HepG2 (cell line): ENCODE data around the gene SNX15. TPM values are rescaled to one million over a fixed set of nuclear protein-coding genes. Genes with fewer than 3 reads are reported as not detected.

ENCODE experiments used
- ATM ChIP-seq: fragments of 450-650 bp; IDR thresholded peaks from 2 replicates; pipeline ENCODE4 v1.7.1; 2017; ENCODE audit warnings: mild to moderate bottlenecking, borderline replicate concordance
- FOXC1 ChIP-seq: sonication (generic); formaldehyde crosslinking; IDR thresholded peaks from 2 replicates; pipeline ENCODE4 v1.8.0; 2022; ENCODE audit warnings: mild to moderate bottlenecking, missing genetic modification reagents, borderline replicate concordance
- FUBP1 ChIP-seq: sonication (generic); formaldehyde crosslinking; IDR thresholded peaks from 2 replicates; pipeline ENCODE4 v1.5.1; 2020; ENCODE audit warnings: missing genetic modification reagents, mild to moderate bottlenecking, borderline replicate concordance
- HCFC1 ChIP-seq: fragments of 150-350 bp; IDR thresholded peaks from 2 replicates; pipeline ENCODE4 v1.6.1; 2014; ENCODE audit warnings: low read depth, low read length
- HDAC1 ChIP-seq: sonication (generic); formaldehyde crosslinking; IDR thresholded peaks from 2 replicates; pipeline ENCODE4 v1.5.1; 2020; ENCODE audit warnings: mild to moderate bottlenecking, missing genetic modification reagents
- HOXA7 ChIP-seq: sonication (generic); formaldehyde crosslinking; IDR thresholded peaks from 2 replicates; pipeline ENCODE4 v1.8.1; 2022; ENCODE audit warnings: mild to moderate bottlenecking, missing genetic modification reagents, moderate library complexity
- KDM1A ChIP-seq: IDR thresholded peaks from 2 replicates; pipeline ENCODE4 v1.6.1; 2016; ENCODE audit warnings: missing compliant biosample characterization
- MXD4 ChIP-seq: IDR thresholded peaks from 2 replicates; pipeline ENCODE4 v1.6.1; 2016; ENCODE audit warnings: mild to moderate bottlenecking, missing biosample characterization, missing genetic modification reagents
- NAIF1 ChIP-seq: sonication (generic); formaldehyde crosslinking; IDR thresholded peaks from 2 replicates; pipeline ENCODE4 v1.5.0; 2020; ENCODE audit warnings: mild to moderate bottlenecking, missing genetic modification reagents, borderline replicate concordance
- RAD21 ChIP-seq: fragments of 450-650 bp; formaldehyde crosslinking; IDR thresholded peaks from 2 replicates; pipeline ENCODE4 v1.5.0; 2020; ENCODE audit warnings: mild to moderate bottlenecking
- RCOR2 ChIP-seq: IDR thresholded peaks from 2 replicates; pipeline ENCODE4 v1.6.1; 2016; ENCODE audit warnings: missing biosample characterization, missing genetic modification reagents
- REXO4 ChIP-seq: sonication (generic); formaldehyde crosslinking; IDR thresholded peaks from 2 replicates; pipeline ENCODE4 v1.8.0; 2022; ENCODE audit warnings: missing genetic modification reagents, mild to moderate bottlenecking, borderline replicate concordance
- RNF219 ChIP-seq: sonication (generic); formaldehyde crosslinking; IDR thresholded peaks from 2 replicates; pipeline ENCODE4 v1.5.0; 2020; ENCODE audit warnings: mild to moderate bottlenecking, missing genetic modification reagents
- RXRA ChIP-seq: sonication (generic); formaldehyde crosslinking; IDR thresholded peaks from 2 replicates; pipeline ENCODE4 v1.5.1; 2020; ENCODE audit warnings: missing genetic modification reagents
- SALL1 ChIP-seq: sonication (generic); formaldehyde crosslinking; IDR thresholded peaks from 2 replicates; pipeline ENCODE4 v1.8.0; 2022; ENCODE audit warnings: mild to moderate bottlenecking, missing genetic modification reagents
- TAF15 ChIP-seq: fragments of 200-400 bp; formaldehyde crosslinking; IDR thresholded peaks from one replicate; pipeline ENCODE4 v1.6.1; 2018; ENCODE audit warnings: mild to moderate bottlenecking, low read depth, low read length; ENCODE audit not compliant: poor library complexity, severe bottlenecking
- TFDP1 ChIP-seq: IDR thresholded peaks from 2 replicates; pipeline ENCODE4 v1.6.1; 2016; ENCODE audit warnings: missing compliant biosample characterization, missing genetic modification reagents, borderline replicate concordance
- TIGD3 ChIP-seq: sonication (generic); formaldehyde crosslinking; IDR thresholded peaks from 2 replicates; pipeline ENCODE4 v1.5.1; 2020; ENCODE audit warnings: mild to moderate bottlenecking, missing genetic modification reagents, borderline replicate concordance
- YEATS4 ChIP-seq: sonication (generic); formaldehyde crosslinking; IDR thresholded peaks from 2 replicates; pipeline ENCODE4 v1.4.0; 2020; ENCODE audit warnings: missing genetic modification reagents, borderline replicate concordance
- ZNF136 ChIP-seq: sonication (generic); formaldehyde crosslinking; IDR thresholded peaks from 2 replicates; pipeline ENCODE4 v1.8.1; 2022; ENCODE audit warnings: low read depth, mild to moderate bottlenecking, moderate library complexity, missing genetic modification reagents
- ZNF292 ChIP-seq: sonication (generic); formaldehyde crosslinking; IDR thresholded peaks from 2 replicates; pipeline ENCODE4 v1.8.1; 2022; ENCODE audit warnings: mild to moderate bottlenecking, low read depth, missing genetic modification reagents, borderline replicate concordance
- ZNF496 ChIP-seq: sonication (generic); formaldehyde crosslinking; IDR thresholded peaks from 2 replicates; pipeline ENCODE4 v1.8.1; 2023; ENCODE audit warnings: mild to moderate bottlenecking, moderate library complexity, missing genetic modification reagents; ENCODE audit not compliant: insufficient replicate concordance
- ZNF709 ChIP-seq: sonication (generic); formaldehyde crosslinking; IDR thresholded peaks from 2 replicates; pipeline ENCODE4 v1.5.0; 2020; ENCODE audit warnings: mild to moderate bottlenecking, missing genetic modification reagents
- ZNF713 ChIP-seq: sonication (generic); formaldehyde crosslinking; IDR thresholded peaks from 2 replicates; pipeline ENCODE4 v1.4.0; 2020; ENCODE audit warnings: mild to moderate bottlenecking, missing genetic modification reagents
- polyA plus RNA-seq, 8 experiments: library from polyadenylated mRNA; depleted of rRNA in 3 of 8; stranded (reverse) in 7 of 8; unstranded in 1 of 8; fragments of >200 nt; fragmentation: Illumina TruSeq in 4 of 8; extraction: Trizol in 4 of 8; gene quantifications; 2 replicates each; pipeline versions ENCODE4 v1.2.1 to v1.2.3, GENCODE V29; 2011 to 2016; ENCODE audit warnings: low read depth in 4 of 8, missing spikeins in 1 of 8, mixed read lengths in 1 of 8; ENCODE audit not compliant: insufficient read depth in 1 of 8
- total RNA-seq, 5 experiments: library from RNA; depleted of rRNA; stranded (reverse); fragments of >200 nt; fragmentation: Illumina TruSeq; extraction: Trizol; gene quantifications; 2 replicates each; pipeline ENCODE4 v1.2.3, GENCODE V29; 2016; ENCODE audit warnings: low read depth in 1 of 5

Gene SNX15
- total and polyA plus RNA-seq, 2 of the 13 experiments (the other 11 are each of a cell fraction or from before 2014, with no cell fraction given): 19.1 to 22.6 TPM

- TF ChIP-seq FUBP1 (CRISPR knock-in tag) (no peak), REXO4 (CRISPR knock-in tag) (no peak), ZNF713 (CRISPR knock-in tag) (peak; percentile 99; the same call in 1 of the 2 replicates), RXRA (CRISPR knock-in tag) (no peak; the same call in 1 of the 2 replicates), ATM (no peak), RAD21 (CRISPR knock-in tag) (peak; percentile 37; the same call in 1 of the 2 replicates), YEATS4 (CRISPR knock-in tag) (peak; percentile 80), HCFC1 (peak; percentile 78), NAIF1 (CRISPR knock-in tag) (no peak), ZNF136 (CRISPR knock-in tag) (no peak), RCOR2 (CRISPR knock-in tag) (no peak), SALL1 (CRISPR knock-in tag) (peak; percentile 73; the same call in 1 of the 2 replicates), ZNF292 (CRISPR knock-in tag) (no peak), ZNF496 (CRISPR knock-in tag) (no peak), FOXC1 (CRISPR knock-in tag) (0 out of 2 replicates have a peak, but pooled peaks have one; percentile 42), HDAC1 (CRISPR knock-in tag) (peak; percentile 100), MXD4 (CRISPR knock-in tag) (peak; percentile 86), KDM1A (CRISPR knock-in tag) (no peak), ZNF709 (CRISPR knock-in tag) (peak; percentile 41; the same call in 1 of the 2 replicates), RNF219 (no peak), TAF15 (peak; percentile 47), TFDP1 (CRISPR knock-in tag) (peak; percentile 100), HOXA7 (peak; percentile 70; the same call in 1 of the 2 replicates), TIGD3 (CRISPR knock-in tag) (no peak)
Measured at GRCh38 chr11:65083834-65084597, 56.8 kb downstream of the SNX15 start, which contains the start of the genes CDCA5 and ZFPL1 (continued).
